OCI-LY7 (cell line): ENCODE results near the gene FAM234B.

Source experiments
- CTCF ChIP-seq: fragments of 200-600 bp; sonication (generic); conservative IDR thresholded peaks from 2 replicates; pipeline ENCODE4 v1.5.1; 2014; ENCODE audit warnings: mild to moderate bottlenecking, antibody characterized with exemption, low read length, moderate library complexity, mixed read lengths
- EZH2phosphoT487 ChIP-seq: fragments of 200-600 bp; sonication (generic); IDR thresholded peaks from 2 replicates; pipeline ENCODE4 v1.6.1; 2018; ENCODE audit warnings: low read depth, borderline replicate concordance, mild to moderate bottlenecking, mixed run types, antibody characterized with exemption, low read length, moderate library complexity, mixed read lengths

- TF ChIP-seq CTCF: no peak
- no peak for TF ChIP-seq EZH2phosphoT487
These were observed 75.6 kb downstream of the FAM234B start for GRCh38 chr12:13119826-13120225.
